Ramos (cell line): ENCODE measurements around the gene DISP3.
"Not testable (repeated sequence)": the region's sequence is repeated elsewhere in the genome, so short reads cannot be mapped to it uniquely, and the experiment has no call there.

Experiments used
- in situ Hi-C: fragments of 300-500 bp; cut with MboI; formaldehyde crosslinking; loops from one replicate; pipeline ENCODE4 v1.14.3; 2022; ENCODE audit warnings: low sequenced_read_pairs; ENCODE audit not compliant: unreplicated experiment

Gene DISP3

DNA sequence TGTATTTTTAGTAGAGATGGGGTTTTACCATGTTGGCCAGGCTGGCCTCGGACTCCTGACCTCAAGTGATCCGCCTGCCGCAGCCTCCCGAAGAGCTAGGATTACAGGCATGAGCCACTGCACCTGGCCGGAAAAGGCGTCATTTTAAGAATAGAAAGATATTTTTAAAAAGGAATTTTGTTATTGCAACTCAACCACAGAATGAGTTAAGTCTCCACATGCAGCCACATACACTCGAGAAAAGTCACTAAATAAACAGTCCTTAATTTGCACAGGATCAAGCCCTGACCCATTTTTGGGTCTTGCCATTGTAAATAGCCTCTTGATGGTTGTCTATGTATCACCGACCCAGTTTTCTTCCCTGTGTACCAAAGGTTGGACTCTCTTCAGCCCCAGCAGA is 89.7 kb downstream of the DISP3 start:
- in situ Hi-C loops: no loop called here

DNA sequence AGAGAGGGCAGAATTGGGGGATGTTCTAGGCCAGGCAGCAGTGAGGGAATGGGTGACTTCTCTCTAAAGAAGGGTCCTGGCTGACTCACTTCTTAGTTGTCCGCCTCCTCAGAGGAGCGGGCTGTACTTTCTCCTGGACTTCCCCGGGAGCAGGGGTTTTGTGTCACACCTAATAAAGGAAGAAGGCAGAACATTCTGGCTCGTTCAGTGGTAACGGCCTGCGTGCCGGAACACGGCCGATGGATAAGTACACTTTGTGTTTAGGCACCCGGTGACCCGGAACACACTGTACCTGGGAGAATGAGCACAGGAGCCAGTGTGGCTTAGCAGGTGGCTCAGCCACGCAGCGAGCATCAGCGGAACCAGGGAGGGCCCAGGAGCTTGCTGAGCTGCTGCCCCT is 90.6 kb downstream of the DISP3 start:
- in situ Hi-C loops: no loop called here

DNA sequence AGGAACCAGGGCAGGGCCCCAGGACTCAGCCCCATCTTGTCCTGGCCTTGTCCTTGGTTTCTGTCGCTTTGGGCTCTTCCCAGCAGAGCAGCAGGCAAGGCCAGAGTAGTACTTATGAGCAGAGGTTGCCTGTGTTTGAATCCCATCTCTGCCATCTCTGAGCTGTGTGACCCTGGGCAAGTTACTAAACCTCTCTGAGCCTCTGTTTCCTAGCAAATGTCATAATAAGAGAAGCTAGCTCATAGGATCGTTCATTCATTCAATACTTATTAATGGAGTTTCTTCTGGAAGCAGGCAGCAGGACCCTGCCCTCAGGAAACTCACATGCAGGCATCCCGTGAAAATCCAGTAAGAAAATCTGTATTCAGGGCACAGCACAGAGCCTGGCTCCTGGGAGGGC is 91.0 kb downstream of the DISP3 start:
- in situ Hi-C loops: no loop called here

DNA sequence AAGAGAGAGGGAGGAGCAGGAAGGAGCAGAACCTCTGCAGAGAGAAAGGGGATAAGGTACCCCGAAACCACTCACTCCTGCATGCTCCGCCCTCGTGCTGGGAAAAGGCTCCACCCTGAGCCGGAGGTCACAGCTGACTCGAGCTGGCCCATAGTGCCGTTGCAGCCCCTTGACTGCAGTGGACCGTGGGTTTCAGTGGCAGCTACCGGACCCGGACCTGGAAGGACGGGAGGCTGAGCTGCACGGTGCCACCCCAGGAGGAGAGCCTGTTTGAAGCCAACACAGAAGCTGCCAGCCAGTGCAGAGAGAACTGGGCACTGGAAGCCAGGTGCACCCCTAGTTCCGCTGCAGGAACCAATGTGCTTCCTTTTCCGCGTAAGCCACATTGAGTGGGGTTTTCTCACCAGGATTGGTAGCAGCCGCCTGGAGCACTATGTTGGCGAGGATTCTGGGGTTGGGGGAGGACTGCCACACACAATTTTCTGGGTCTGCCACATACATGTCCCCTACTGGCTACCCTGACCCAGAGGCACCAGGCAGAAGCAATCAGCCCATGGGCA is 91.9 kb downstream of the DISP3 start:
- in situ Hi-C loops: no loop called here

DNA sequence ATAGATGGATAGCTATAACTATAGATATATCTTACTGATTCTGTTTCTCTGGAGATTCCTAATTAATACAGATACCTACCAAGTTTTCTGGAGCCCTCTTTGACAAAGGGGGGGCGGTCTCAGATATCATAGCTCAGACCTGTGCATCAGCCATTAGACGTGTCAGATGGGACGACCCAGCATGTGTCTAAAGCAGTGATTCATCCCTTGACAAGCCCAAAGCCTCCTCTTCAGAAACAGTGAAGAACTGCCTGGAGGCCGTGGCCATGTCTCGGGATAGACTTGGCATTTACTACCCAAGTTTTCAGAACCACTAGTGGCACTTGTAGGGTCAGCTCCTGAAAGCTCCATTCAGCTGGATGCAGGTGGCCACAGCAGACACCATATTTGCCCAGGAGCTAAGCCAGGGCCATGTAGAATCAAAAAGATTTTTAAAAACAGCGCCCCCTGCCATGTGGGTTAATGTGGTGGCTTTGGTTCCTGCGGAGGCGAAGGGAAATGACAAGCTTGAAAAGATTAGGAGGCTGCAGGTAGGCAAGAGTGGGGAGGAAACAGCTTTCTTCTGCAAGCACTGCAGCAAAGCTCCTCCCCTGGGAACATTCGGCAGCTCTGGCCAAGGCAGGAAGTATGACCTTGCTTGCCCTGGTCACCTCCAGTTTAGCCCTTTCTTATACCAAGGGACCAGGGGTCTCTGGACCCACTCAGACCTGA is 93.1 kb downstream of the DISP3 start:
- in situ Hi-C loops: no loop called here

DNA sequence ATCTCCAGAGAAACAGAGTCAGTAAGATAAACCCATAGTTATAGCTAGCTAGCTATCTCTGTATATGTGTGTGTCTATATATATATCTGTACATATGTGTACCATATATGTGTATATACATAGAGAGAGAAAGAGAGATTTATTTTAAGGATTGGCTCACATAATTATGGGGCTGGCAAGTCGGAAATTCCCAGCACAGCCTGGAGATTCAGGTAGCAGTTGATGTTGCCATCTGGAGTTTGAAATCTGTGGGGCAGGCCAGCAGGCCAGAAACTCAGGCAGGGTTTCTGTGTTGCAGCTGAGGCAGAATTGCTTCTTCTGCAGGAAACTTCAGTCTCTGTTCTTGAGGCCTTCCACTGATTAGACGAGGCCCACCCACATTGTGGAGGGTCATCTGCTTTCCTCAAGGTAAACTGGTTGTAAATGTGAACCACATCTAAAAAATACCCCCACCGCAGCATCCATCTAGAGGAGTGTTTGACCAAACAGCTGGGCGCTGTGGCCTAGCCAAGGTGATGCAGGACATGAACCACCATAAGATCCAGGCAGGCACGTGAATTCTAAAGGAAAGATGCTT is 94.2 kb downstream of the DISP3 start:
- in situ Hi-C loops: no loop called here

DNA sequence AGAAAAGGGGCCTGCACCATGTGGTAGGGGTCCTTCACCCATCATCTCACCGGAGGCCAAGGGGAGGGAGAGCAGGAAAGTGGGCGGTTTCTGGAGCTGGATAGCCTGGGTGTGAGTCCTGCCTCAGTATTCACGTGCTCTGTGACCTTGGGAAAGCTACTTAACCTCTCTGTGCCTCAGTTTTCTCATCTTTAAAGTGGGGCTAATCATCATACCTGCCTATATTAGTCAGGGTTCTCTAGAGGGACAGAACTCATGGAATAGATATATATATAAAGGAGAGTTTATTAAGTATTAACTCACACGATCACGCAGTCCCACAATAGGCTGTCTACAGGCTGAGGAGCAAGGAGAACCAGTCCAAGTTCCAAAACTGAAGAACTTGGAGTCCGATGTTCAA is 96.6 kb downstream of the DISP3 start:
- in situ Hi-C loops: no loop called here

DNA sequence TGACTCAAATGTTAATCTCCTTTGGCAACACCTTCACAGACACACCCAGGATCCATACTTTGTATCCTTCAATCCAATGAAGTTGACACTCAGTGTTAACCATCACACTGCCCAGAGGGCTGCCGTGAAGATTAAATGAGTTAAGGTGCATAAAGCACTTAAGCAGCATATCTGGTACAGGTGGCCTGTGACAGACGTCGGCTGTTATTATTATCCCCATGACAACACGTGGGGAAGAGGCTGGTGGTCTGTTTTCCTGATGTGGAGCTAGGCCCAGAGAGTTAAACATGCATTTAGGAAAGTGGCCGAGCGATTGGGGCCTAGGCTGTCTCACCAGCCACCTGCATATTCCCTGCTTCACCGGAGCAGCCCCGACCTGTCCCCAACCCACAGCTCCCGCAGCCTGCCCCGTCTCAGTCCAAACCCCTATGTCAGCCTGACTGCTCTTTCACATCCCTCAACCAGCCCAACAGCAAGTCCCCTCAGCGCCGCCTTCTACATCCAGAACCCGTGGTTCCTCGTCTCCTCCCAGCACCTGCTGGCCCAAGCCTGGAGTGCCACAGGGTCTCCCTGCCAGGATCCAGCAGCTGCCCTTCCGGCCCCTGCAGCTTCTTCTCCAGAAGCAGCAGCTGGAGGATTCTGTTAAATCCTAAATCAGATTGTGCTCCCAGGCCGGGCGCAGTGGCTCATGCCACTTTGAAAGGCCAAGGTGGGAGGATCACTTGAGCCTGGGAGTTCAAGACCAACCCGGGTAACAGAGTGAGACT is 97.3 kb downstream of the DISP3 start:
- in situ Hi-C loops: no loop called here

DNA sequence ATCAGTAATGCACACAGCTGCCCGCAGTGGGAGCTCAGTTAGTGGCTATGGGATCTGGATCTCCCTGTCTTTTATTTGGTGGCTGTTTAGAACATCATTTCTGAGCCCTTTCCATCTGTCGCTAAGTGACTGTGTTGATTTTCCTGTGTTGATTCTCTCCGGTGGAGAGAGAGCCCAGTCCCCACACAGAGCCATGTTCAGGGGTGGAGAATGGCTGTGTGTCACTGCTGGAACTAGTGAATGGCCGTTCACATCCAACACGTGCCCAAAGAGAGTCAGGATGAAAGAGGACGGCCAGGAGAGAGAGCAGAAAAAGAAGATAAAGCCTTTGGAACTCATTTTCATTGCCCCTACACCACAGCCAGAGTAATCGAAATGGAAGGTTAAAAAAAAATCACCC is 99.0 kb downstream of the DISP3 start:
- in situ Hi-C loops: no loop called here

DNA sequence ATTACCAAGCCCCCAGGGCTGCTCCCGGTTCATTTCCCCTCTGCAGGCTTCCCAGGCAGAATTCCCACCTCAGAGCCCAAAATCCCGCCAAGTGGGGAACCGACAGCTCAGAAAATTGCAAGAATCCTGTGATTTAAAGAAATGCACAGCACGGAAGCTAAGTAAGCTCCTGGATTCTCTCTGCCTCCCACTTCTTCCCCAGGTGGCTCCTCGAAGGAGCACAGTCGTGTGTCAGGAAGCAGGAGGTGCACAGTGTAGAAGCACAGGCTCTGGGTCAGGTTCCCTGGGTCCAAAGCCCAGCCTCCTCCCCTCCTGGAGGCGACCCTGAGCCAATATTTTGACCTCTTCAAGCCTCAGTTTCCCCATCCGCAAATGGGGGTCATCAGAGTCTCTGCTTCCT is 100.6 kb downstream of the DISP3 start:
- in situ Hi-C loops: no loop called here

DNA sequence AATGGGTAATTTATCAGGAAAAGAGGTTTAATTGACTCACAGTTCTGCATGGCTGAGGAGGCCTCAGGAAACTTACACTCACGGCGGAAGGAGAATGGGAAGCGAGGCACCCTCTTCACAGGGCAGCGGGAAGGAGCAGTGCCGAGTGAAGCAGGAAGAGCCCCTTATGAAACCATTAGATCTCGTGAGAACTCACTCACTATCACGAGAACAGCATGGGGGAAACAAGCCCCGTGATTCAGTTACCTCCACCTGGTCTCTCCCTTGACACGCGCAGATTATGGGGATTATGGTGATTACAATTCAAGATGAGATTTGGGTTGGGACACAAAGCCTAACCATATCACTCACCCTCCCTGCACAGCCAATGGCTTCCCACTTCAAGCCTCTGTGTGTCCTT is 101.1 kb downstream of the DISP3 start:
- in situ Hi-C loops: not testable (repeated sequence)

DNA sequence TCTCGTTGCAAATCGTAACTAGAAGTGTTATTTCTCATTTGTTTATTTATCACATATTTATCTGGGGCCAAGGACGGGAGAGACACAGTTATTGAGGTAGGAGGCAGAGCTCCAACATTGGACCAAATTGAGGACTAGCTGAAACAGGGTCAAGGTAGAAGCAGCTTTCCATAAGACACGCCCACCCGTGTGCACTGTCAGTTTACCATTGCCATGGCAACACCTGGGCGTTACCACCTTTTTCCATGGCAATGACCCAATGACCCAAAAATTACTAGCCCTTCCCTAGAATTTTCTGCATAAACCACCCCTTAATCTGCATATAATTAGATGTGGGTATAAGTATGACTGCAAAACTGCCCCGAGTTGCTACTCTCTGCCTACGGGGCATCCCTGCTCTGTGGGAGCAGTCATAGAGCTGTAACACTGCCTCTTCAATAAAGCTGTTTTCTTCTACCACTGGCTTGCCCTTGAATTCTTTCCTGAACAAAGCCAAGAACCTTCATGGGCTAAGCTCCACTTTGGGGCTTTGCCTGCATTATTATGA is 102.6 kb downstream of the DISP3 start:
- in situ Hi-C loops: no loop called here

DNA sequence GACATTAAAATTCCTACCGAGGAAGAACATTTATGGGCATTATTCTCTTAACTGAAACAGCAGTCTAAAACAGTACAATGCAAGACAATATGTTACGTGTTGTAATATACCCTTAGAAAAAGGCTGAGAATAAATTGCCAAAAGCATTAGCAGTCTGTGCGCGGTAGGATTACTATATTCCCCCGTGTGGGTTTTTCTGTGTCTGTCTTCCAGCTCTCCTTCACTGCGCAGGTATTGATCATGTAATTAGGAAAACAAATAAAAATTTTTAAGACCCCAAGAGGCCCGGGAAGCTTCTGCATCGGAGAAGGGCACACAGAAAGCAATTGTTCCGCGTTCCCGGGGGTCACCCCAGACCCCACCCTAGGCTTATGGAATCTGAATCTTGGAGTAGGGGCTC is 106.4 kb downstream of the DISP3 start:
- in situ Hi-C loops: no loop called here
